Stimulated activated CD8-positive, alpha-beta memory T cell treated with anti-CD3 and anti-CD28 coated beads, Interleukin-7, amount 100 ng/mL, for 1 hour (primary cell): ENCODE data around the gene YIPF1.
"Not testable (repeated sequence)": the region's sequence is repeated elsewhere in the genome, so short reads cannot be mapped to it uniquely, and the experiment has no call there.

Source experiments
- DNase-seq, 2 donors: peaks; one replicate each; pipeline ENCODE4 v3.0.0-alpha.2; 2020; ENCODE audit warnings: low read depth in 2 of 2

Gene YIPF1

DNA sequence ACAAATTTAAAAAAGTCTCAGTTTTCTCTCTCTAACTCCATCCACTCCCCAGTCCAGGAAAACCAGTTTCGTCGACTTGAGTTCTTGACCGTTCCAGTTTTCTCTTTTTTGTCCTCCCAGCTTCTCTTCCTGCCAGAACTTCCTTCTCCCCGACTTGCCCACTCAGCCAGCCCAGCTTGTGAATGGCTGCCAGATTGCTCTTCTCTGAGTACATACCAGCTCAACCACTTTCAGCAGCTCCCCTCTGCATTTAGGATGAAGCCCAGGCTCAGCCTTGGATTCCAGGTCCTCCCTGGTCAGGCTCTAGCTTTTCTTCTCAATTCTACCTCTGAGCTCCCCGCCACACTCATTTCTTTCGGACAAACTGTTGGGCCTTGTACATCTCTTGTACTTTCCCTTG is 5.8 kb upstream of the YIPF1 start:
- DNase-seq: no peak

DNA sequence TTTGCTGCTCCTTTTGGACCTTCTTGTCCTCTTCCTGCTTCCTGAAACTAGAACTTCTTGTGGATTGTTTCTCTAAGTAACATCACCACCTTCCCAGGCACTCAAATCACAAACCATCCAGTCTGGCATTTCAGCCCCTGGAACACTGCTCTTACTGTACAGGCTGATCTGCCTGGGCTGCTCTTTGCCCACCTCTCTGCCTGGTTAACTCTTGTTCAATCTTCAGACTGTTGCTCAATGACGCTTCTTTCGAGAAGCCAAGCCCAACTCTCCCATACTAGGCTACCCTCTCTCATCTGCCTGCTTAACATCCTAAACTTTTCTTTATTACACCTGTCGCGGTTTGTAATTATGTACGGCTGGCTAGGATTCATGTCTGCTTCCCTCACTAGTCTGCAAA is 5.0 kb upstream of the YIPF1 start:
- no peak for DNase-seq

- DNase-seq: no peak
Observed at GRCh38 chr1:53893999-53894636, 4.5 kb upstream of the YIPF1 start, which contains the start of gene DIO1. TSS of gene DIO1 (plus strand) at chr1:53894187. CDS start at chr1:53894211, 24 bp downstream.

DNA sequence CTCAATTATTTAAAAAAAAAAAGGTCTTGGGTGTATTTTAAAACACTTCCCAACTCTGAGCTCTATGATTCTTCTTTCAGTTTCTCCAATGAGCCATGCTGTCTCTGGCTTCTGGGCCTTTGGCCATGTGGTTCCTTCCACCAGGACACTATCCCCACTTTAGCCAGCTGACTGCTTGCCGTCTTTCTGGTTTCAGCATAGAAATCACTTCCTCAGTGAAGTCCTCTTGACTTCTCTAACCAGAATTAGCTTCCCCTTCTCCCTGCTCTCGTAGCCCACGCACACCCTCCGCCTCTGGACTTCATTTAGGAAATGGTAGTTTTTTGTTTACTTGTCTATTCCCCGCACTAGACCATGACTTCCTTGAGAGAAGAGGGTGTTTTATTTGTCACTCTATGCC is 3.3 kb upstream of the YIPF1 start:
- DNase-seq: no peak

GRCh38 chr1:53891678-53892077 is 2.1 kb upstream of the YIPF1 start:
- no peak for DNase-seq

GRCh38 chr1:53891018-53891417 is 1.4 kb upstream of the YIPF1 start:
- no peak for DNase-seq

- DNase-seq: no peak
Observed at GRCh38 chr1:53890522-53890941, 935 bp upstream of the YIPF1 start.

DNA sequence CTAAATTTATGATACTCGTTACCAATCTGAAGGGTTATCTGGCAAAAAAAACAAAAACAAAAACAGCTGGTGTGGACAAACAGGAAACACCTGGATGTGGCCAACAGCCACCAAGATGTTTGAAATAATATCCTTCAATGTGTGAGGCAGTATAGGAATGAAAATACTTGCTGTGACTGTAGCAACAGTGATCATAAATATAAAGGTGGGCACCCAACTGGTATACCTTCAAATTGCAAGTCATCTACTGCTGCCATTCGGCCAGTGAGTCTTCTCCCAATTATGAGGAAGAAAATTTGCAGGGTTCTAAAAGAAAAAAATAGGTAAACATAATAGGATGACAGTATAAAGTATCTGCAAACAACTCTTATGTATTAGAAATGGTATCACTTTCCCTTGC is 916 bp downstream of the YIPF1 start:
- DNase-seq: no peak

GRCh38 chr1:53883600-53883999 is 6.0 kb downstream of the YIPF1 start:
- not testable (repeated sequence) for DNase-seq

DNA sequence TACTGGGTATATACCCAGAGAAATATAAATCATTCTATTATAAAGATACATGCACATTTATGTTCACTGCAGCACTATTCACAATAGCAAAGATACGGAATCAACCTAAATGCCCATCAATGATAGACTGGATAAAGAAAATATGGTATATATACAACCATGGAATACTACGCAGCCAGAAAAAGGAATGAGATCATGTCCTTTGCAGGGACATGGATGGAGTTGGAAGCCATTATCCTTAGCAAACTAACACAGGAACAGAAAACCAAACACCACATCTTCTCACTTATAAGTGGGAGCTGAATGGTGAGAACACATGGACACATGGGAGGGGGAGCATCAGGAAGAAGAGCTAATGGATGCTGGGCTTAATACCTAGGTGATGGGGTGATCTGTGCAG is 7.7 kb downstream of the YIPF1 start:
- DNase-seq: not testable (repeated sequence)

GRCh38 chr1:53878492-53879105 is 11.0 kb downstream of the YIPF1 start:
- no peak for DNase-seq

- DNase-seq: not testable (repeated sequence)
Observed at GRCh38 chr1:53875150-53875549, 14.4 kb downstream of the YIPF1 start.

- DNase-seq: no peak
Observed at GRCh38 chr1:53871773-53872484, 17.7 kb downstream of the YIPF1 start.

- DNase-seq: no peak
Observed at GRCh38 chr1:53871221-53871620, 18.4 kb downstream of the YIPF1 start.

GRCh38 chr1:53869454-53870117 is 20.0 kb downstream of the YIPF1 start:
- no peak for DNase-seq

DNA sequence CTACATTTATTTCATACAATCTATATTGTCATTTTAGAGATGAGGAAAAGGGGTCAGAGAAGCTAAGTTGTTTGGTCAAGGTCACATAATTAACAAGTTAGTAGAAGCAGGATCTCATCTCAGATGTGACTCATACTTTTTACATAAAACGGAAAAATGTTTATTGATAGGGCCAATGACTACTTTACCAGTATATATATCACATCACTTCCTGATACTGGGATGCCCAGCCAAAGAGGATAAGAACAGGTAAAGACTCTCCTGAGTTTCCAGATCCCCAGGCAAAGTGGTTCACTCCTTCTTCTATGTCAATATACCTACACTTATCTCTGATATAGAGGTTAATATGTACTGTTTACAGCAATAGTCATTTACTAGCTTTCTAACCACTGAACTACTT is 21.0 kb downstream of the YIPF1 start:
- no peak for DNase-seq

- no peak for DNase-seq
Observed at GRCh38 chr1:53862507-53862906, 27.1 kb downstream of the YIPF1 start.

DNA sequence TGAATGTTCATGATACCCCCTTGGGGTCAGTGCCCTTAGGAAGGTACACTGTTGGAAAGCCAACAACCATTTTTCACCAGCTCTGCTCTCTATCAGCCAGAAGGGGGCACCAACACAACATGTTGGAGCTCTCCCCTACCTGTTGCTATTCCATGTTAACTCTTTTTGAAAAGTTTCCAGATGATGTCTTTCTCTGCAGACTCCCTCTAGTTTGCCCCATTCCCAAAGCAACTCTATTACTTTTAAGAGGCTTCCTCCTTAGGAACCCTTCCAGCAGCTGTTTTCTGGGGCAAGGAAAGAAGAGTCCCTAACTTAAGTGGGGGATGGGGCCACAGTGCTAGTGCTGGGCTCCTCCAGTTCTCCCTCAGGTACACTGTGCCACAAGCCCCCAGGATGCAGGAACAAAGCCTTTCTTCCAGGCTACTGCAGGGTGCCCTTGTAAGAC is 28.6 kb downstream of the YIPF1 start:
- peak in 1 of 2 donors; percentile 16 for DNase-seq

DNA sequence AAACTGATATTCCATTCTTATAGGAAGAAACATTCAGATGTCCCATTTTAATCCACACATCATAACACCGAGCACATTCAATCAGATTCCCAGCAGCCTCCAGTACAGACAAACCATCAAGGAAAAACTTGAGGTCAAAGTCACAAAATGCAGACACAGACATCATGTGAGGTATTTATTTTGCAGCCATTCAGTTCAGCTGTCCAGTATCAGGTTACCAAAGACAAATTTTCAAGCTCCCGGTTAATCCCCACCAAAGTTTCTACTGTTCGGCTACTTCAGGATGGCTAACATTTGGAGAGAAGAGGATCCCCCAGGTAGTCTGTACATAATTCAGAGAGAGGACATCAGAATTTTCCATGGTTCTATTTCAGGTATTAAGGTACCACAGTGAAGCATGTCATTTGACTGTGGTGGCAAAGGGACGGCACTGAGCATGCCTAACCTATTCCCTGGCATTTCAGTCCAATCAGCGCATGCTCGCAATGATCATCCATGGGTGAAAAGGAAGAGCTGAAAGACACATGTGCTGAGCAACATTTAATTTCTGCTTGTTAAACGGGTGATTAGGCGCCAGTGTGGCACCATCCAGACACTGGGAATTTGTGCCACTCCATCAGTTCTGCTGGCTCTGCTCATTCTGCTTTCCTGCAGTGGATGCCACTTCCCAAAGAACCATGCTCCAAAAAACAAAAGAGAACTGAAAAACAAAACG is 37.9 kb downstream of the YIPF1 start:
- no peak for DNase-seq

GRCh38 chr1:53850082-53850673 is 39.4 kb downstream of the YIPF1 start:
- no peak for DNase-seq

DNA sequence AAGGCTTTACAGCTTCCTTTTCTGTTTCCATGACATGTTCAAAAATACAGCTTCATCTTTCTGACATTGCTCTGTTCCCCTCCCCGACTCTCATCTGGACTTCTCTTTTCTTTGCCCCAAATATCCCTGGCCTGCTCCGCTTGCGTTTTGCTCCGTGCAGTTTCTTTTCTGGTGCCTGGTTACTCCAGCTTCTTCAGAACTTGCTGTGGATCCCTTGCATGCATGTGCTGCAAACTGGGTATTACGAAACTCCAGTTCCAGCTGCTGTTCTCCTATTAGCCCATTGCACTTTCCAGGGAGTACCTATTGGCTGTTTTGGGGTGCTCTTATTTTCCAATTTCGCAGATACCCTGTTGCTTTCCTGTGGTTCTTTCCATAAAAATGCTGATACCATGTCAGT is 41.6 kb downstream of the YIPF1 start:
- DNase-seq: no peak
